GM19328 (cell line): ENCODE measurements around the gene MFSD12.

Source experiments
- ATAC-seq: cut with Tn5 transposase; IDR thresholded peaks from one replicate; pipeline ENCODE4 v1.9.1; 2021; ENCODE audit warnings: mild to moderate bottlenecking, moderate library complexity; ENCODE audit not compliant: unreplicated experiment

MFSD12 gene

DNA sequence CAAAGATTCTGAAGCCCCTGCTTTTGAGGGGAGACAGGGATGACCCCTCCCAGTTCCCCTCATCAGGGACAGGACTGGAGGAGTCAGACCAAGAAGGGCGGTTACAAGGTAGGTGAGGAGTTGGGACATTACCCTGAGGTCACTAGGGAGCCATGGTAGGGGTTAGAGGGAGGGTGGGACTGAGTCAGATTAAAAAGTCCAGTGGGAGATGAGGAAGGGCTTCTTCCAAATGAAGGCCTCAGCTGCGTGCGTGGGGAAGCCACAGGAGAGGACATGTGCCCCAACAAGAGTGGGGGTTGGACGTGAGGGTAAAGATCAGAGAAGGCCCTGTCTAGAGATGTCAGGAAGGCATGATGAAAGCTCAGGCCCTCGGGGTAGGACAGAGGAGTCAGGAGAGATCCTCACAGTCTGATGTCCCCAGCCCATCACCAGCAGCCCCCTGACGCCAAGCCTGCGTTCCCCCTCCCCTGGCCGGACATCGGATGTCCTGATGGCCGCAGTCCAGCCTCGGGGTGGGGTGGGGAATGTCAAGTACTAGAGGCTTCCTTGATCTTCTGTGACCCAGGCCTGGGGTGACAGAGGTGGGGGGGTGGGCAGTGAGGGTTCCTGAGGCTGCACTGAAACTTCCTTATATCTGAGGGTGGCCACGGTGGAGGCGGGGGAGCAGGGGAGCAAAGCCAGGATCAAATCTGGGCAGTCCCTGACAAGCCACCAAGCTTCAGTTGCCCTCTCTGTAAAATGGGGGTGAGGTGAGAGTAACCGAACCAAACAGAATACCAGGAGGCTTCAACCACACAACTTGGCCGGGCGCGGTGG is 6.5 kb upstream of the MFSD12 start:
- no peak for ATAC-seq

DNA sequence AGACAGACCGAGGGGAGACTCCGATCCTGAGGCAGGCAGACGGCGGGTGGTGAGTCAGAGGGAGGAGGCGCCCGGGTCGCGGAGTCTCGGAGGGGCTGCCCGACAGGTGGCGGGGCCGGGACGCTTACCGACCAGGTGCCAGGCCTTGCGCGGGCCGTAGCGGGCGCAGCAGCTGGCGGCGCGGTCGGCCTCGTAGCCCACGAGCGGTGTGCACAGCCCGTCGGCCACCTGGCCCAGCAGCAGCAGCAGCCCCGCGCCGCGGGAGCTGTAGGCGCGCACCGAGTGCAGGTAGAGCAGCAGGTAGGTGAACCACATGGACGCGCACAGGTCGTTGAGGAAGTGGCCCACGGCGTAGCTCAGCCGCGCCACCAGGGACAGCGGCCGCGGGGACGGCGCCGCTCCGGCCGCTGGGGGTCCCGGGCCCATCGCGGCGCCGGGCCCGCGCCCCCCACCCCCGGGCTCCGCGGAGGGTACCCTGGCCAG is 367 bp downstream of the MFSD12 start:
- ATAC-seq = peak; percentile 24

DNA sequence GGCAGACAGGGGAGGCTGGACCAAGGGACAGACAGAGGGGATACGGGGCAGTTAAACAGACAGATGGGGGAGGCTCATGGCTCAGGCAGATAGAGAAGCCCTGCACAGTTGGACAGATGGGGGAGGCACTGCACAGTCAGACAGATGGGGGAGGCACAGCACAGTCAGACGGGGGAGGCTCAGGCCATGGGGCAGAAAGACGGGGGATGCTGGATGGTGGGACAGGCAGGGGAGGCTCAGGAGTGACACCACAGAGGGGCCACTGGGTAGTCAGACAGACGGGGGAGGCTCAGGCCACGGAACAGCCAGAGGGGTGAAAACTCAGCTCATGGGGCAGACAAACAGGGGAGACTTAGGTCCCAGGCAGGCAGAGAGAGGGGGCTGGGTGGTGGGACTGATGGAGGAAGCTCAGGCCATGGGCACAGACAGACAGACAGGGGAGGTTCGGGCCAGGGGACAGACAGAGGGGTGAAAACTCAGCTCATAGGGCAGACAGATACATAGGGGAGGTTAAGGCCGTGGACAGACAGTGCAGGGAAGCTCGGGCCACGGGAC is 886 bp downstream of the MFSD12 start:
- ATAC-seq = no peak

DNA sequence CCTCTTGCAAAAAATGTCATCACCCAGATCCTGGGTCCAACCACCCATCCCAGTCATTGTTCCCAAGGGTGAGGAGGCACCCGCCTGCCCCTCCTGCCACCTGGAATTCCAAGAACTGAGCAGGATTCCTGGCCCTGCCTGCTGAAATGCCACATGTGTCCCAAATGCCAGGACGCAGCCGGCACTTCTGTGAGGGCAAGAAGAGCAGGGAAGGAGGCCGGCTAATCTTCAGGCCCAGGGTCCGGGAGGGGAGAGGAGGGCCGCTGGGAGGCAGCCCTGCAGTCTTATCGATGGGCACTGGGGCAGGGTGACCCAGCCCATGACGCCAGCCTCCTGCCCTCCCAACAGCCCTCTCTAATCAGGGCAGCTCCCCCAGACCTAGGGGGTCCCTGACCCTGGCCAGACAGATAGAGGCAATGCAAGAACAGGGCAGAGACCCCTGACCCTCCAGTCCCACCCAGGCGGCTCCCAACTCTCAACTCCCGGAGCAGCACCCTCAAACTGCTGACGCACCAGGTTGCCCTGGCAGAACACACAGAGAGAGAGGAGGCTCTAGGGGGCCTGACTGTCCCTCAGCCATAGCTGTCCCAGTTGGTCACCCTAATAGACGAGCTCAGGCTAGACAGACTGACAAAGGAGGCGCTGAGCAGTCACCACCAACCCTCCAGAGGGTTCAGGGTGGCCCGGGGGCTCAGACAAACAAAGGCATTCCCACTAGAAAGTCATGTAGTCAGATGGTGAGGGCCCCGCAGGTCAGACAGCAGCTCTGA is 1.5 kb downstream of the MFSD12 start:
- no peak for ATAC-seq

DNA sequence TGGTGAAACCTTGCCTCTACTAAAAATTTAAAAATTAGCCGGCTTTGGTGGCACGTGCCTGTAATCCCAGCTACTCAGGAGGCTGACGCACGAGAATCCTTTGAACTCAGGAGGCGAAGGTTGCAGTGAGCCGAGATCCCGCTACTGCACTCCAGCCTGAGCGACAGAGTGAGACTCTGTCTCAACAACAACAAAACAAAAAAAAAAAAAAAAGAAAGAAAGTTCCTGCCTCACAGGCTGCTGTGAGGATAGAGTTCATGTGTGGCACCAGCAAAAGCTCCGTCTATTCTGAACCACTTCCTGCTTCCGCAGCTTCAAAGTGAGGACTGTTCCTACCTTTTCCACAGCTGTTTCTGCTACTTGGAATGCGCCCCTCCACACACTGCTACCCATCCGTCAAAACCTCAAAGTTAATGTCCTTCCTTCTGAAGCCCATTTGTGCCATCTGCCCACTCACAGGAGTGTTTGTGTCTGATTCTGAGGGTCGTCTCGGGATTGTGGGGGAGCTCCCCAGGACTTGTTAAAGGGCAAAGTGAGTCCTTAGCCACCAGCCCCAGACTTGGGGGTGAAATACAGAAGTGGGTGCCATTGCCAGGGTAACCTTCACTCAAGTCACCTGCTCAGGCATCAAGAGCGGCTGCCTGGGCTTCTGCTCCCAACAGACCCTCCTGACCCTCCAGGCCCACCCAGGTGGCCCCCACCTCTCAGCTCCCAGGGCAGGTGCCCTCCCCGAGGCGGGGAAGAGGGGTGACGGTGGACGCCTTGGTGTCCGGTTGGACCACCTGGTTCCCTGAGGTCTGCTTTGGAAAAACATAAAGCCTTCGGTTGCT is 2.9 kb downstream of the MFSD12 start:
- ATAC-seq = no peak

DNA sequence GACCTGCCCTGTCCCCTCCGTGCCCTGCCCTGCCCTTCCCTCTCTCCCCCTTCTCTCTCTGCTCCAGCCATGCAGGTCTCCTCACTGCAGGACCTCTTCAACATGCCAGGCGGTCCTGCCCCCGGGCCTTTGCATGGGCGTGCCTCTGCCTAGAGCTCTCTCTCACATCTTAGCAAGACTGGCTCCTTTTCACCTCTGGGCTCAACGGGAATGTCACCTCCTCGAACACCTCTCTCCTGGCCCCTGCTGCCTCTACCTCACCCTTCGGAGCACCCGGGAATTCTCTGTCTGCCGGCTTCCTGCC is 5.6 kb downstream of the MFSD12 start:
- no peak for ATAC-seq

DNA sequence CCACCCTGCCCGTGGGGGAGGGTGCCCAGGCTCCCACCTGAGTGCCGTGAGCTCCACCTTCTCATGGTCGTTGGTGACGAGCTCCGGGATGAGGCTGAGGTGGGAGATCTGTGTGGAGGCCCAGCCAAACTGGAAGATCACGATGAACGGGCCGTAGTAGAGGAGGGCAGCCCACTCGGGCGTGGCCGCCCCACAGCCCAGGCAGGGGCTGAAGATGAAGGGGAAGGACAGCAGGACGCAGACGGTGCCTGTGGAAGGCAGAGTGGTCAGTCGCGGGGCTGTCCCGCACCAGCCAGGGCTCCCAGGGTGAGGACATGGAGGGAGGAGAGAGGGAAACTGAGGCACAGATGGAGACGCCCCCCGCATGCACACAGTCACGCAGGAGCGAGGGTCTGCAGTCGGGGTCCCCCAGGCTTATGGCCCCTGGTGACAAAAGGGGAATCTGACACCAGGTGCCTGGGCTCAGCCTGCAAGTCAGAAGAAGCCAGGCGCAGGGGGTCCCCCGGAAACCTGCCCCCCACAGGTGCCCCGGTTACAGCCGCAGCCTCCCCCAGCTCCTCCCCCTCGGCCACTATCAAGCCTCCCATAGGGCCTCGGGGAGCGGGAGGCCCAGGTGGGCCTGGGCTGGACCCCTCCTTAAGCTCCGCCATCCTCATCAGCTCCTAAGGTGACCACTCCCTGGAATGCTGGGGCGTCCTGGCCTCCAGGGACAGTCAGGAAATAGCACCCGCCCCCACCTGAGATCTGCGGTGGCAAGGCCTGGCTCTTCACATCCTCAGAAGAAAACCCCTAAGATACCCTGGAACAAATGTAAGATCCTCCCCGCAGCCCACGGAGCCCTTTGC is 6.2 kb downstream of the MFSD12 start:
- ATAC-seq = no peak

DNA sequence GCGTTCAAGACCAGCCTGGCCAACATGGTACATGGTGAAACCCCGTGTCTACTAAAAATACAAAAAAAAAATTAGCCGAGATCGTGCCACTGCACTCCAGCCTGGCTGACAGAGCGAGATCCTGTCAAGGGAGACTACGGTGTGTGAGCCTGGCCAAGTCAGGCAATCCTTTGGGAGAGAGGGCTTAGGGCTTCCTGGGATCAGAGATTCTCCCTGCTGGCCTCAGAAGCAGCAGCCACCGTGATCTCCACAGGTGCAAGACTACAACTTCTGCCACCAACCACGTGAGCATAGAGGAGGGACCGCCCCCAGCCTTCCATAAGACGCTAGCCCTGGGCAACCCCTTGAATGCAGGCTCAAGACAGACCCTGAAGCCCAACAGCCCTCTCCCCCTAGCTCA is 7.6 kb downstream of the MFSD12 start:
- ATAC-seq = no peak

DNA sequence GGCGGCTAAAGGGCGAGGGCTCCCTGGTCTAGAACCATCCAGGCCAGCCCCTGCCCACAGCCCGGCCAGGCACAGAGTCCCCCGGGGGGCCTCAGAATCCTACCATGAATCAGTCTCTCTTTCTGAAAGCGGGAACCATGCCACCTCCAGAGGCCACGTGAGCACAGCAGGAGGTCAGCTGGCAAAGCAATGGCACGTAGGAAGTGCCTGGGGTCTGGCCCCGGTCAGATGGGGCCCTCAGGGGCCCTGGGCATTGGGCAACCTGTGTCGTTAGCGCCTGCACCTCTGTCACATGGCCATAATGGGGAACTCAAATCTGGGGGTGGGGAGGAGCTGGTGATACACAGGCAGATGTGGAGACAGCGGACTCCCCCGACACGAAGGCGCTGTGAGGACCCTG is 8.8 kb downstream of the MFSD12 start:
- no peak for ATAC-seq

DNA sequence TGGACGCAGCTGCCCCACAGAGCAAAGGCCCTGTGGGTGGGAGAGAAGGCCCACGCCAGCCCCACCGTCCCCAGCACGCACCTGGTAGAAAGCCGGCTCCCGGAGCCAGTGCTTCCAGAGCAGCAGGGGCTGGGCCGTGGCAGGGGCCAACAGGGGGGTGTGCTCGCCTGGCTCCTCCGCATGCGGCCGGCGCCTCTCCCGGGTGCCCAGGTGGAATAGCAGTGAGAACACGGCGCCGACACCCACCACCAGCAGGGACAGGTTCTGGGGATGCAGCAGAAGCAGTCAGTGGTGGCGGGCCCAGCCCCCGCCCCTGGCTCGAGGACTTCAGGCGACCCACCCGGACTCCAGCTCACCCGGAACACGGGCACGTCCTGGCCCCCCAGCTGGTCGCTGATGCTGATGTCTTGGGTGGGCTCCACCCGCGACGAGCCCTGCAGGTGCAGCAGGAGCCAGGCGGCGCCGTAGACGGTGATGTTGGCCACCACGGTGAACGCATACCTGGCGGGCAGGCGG is 9.6 kb downstream of the MFSD12 start:
- no peak for ATAC-seq

DNA sequence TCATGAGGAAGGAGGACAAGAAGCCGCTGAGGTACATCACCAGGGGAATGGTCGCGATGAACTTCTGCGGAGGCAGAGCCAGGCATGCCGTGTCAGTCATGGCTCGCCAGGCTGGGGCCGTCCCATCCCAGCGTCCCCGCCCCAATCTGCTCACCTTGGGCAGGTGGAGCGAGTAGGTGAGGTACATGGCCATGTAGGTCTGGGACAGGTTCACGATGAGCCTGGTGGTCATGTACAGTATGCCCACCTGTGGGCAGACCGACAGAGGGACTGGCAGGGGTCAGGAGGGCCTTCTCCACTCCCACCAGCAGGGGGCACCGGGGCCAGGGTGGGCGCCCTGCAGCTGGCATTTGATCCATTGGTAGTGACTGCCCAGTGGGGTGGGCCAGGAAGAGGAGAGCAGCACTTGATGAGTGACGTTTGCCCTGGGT is 10.1 kb downstream of the MFSD12 start:
- no peak for ATAC-seq

DNA sequence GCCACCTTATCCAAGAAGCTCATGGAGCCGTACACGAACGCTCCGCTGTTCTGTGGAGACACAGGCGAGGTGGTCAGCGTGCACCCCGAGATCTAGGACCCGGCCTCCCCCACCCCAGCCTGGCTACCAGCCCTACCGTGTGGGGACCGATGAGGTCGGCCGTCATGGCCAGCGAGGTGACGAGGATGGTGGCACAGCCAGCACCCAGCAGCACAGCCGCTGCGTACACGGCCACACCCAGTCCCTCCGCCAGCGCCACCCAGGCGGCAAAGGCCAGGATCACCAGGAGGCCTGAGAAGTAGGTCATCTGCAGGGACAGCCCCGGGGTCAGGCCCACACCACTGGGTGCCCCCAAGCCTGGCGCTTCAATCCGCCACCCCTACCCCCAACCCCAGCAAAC is 11.3 kb downstream of the MFSD12 start:
- ATAC-seq = no peak

DNA sequence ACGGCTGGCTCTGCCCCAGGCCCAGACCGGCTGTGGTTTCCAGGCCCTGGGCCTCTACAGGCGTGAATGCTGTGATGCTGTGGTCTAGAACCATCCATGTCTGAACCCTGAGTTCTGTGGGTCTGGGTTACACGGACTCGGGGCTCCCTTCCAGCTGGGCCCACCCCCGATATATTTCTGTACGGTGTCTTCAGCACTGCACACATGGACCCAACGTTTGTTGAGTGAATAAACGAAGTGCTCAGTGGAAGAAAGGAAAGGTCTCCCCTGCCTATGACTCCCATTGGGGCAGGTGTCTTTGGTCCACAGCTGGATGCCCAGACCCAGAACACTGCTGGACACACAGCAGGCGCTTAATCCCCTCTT is 11.7 kb downstream of the MFSD12 start:
- ATAC-seq = no peak

DNA sequence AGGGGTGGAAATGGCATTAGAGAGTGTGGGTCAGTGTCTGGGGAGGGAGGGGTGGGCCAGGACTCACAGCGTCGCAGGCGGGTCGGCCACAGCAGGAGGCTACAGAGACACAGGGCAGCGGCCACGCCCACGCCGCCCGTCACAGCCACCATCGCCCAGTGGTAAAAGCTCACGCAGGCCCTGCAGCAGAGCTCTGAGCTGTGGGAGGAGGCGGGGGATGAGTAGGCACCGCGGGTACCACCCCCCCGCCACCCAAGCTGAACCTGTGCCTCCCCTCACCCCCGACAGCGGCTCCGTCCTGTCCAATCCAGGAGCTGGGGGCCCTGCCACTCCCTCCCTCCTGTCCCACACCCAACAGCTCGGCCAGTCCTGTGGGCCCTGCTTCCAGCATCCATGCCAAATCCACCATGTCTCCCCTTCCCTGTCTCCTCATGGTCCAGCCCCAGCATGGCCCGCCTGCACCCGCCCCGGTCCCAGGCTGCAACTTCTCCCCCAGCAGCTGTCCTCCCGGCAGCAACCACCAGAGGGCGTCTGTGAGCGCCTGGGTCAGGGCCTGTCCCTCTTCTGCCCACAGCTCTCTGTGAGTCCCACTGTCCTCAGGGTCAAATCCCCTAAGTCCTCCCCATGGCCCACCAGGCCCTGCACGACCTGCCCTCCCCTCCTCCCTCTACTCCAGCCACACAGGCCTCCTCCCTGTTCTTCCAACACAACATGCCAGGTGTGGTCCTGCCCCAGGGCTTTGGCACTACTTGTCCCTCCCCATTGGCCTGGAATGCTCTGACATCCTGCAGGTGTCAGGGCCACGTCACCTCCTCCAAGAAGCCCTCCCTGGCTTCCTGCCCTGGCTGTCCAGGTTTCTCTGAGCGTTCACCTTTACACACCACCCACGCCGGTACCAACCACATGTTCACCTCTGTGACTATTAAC is 12.4 kb downstream of the MFSD12 start:
- ATAC-seq = no peak

DNA sequence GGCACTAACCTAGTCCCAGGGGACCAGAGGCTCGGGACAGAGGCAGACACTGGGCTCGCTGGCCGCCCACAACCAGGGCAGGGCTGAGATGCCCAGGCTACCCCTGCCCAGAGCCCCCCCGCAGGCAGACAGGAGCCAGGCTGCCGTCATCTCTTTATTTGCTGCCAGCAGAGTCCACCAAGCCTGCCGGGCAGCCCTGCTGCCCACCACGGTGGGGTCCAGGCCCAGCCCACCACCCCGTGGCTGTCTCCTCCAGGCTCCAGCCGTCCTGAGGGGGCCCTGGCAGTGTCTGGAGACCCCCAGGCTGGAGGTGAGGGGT is 13.4 kb downstream of the MFSD12 start:
- ATAC-seq = no peak

DNA sequence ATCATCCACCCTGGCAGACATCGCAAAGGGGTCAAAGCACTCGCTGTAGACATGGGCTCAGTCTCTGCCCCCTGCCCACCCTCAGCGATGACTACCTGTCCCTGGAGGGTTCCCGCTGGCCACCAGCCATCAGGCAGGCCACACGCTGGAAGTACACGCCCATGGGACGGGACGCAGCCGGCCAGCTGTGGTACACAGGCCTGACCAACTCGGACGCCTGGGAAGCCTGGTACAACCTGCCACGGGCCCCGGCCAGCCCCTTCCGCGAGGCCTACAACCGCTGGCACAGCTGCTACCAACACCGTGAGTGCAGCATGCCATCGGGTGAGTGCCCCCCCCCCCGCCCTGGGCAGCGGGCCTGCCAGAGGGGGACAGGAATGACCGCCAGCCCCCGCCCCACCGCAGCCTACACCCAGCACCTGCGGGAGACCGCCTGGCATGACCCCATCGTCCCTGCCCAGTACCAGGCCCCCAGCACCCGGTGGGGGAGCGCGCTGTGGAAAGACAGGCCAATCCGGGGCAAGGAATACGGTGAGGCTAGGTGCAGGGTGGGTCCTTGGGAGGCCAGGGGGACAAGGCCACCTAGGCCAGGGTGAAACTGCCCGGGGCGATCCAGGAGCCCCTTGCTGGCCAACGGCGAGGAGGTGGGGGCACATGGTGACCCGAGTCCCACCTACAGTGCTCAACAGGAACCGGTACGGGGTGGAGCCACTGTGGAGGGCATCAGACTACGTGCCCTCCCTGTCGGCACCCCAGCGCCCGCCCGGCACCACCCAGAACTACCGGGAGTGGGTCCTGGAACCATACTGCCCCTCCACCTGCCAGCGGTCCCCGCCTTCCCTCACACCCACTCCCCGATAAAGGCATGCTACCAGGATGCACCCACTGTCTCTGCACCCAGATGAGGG is 14.0 kb downstream of the MFSD12 start:
- ATAC-seq = no peak

DNA sequence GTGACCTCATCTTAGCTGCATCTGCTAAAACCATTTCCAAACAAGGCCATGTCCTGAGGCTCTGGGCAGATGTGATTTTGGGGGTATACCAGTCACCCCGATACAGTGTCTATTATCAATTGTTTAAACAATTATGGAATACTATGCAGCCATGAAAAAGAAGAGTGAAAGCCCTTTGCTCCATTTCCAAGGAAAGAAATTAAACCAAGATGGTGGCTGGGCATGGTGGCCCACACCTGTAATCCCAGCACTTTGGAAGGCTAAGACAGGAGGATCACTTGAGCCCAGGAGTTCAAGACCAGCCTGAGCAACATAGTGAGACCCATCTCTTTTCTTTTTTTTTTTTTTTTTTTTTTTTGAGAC is 17.6 kb downstream of the MFSD12 start:
- ATAC-seq = no peak
